ENCODE data around the gene HLA-B.
"Not testable (repeated sequence)": the region's sequence is repeated elsewhere in the genome, so short reads cannot be mapped to it uniquely, and the experiment has no call there.

HLA-B gene

DNA sequence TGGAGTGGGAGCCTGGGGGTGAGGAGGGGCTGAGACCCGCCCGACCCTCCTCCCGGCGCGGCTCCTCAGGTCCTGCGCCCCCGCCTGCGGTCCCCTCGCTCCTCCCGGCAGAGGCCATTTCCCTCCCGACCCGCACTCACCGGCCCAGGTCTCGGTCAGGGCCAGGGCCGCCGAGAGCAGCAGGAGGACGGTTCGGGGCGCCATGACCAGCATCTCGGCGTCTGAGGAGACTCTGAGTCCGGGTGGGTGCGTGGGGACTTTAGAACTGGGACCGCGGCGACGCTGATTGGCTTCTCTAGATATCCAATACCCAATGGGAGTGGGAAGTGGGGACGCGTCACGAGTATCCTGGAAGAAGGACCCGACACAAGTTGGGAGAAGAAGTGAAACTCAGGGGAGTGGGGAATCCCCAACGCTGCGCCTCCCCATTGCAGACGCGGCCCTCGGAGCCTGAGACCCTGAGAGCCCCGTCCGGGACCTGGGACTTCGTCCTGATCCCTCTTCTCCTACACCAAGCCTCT is at the start of gene HLA-B:
TSS of gene HLA-B (minus strand) at position 234 of the 521 bp plus-strand sequence. CDS start at position 213, 21 bp downstream.
- CTCF ChIA-PET = interaction anchor here (0.7 kb wide), 1 partner anchor 314 kb away, joined by 3 read pairs; no protein-coding TSS in a partner anchor
- no peak for TF ChIP-seq NFRKB (IDR thresholded peaks at IDR 0.05)
- TF ChIP-seq LEF1 (IDR thresholded peaks at IDR 0.05; ENCODE audit: borderline replicate concordance) = no peak
- TF ChIP-seq ARNT (IDR thresholded peaks at IDR 0.05) = no peak
- TF ChIP-seq L3MBTL2 (conservative IDR thresholded peaks at IDR 0.05) = peak; percentile 56
- POLR2A ChIA-PET = interaction anchor here (1.1 kb wide), 1 partner anchor 152 kb away, joined by 4 read pairs; no protein-coding TSS in a partner anchor
- peak; percentile 86 for DNase-seq (ENCODE audit: extremely low spot score)

GRCh38 chr6:31405996-31406395 is 49.0 kb upstream of the HLA-B start:
- DNase-seq (ENCODE audit: extremely low spot score) = no peak
- POLR2A ChIA-PET = no interaction called here
- TF ChIP-seq, protein P1, sequence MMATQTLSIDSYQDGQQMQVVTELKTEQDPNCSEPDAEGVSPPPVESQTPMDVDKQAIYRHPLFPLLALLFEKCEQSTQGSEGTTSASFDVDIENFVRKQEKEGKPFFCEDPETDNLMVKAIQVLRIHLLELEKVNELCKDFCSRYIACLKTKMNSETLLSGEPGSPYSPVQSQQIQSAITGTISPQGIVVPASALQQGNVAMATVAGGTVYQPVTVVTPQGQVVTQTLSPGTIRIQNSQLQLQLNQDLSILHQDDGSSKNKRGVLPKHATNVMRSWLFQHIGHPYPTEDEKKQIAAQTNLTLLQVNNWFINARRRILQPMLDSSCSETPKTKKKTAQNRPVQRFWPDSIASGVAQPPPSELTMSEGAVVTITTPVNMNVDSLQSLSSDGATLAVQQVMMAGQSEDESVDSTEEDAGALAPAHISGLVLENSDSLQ (IDR thresholded peaks at IDR 0.05) = no peak
- TF ChIP-seq HDGF (IDR thresholded peaks at IDR 0.05; ENCODE audit: borderline replicate concordance) (no peak), TARDBP (IDR thresholded peaks at IDR 0.05) (no peak), NFRKB (IDR thresholded peaks at IDR 0.05) (no peak), ARNT (IDR thresholded peaks at IDR 0.05) (no peak), FOXA1 (IDR thresholded peaks at IDR 0.05) (no peak), FOXM1 (IDR thresholded peaks at IDR 0.05; ENCODE audit: borderline replicate concordance) (no peak), ZNF384 (IDR thresholded peaks at IDR 0.05) (no peak), L3MBTL2 (conservative IDR thresholded peaks at IDR 0.05) (no peak)
- CTCF ChIA-PET = no interaction called here

DNA sequence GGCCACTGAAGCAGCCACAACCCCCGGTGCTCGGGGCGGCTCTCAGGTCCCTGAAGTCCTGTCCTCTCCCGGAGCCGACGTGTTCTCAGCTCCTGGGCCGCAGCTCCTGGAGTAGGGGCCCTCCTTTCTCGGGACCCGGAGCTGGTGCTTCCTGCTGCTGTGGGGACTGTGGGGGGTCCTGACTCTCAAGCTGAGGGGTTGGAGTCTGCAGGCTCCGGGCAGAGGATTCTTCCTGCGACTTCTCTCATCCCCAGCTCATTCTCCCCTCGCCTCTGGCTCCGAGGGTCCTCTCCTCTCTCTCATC is 47.0 kb upstream of the HLA-B start:
- not testable (repeated sequence) for DNase-seq (ENCODE audit: extremely low spot score)
- ChIA-PET CTCF (interaction anchor here (0.7 to 1.4 kb wide), 2 partner anchors 38 to 243 kb away, joined by 4 to 6 read pairs; no protein-coding TSS in a partner anchor), POLR2A (interaction anchor here (1.0 to 1.4 kb wide), 2 partner anchors 24 to 138 kb away, joined by 3 read pairs; partner anchors contain the start of gene DDX39B)

GRCh38 chr6:31403283-31404060 is 46.5 kb upstream of the HLA-B start, which contains the start of gene MICA:
Gene MICA, plus strand, starts transcription at chr6:31403595. Its CDS starts 38 bp downstream, at chr6:31403633.
- POLR2A ChIA-PET = interaction anchor here (1.0 to 1.4 kb wide), 2 partner anchors 24 to 138 kb away, joined by 3 read pairs; partner anchors contain the start of gene DDX39B
- peak; percentile 81 for DNase-seq (ENCODE audit: extremely low spot score)
- TF ChIP-seq L3MBTL2 (conservative IDR thresholded peaks at IDR 0.05) = peak; percentile 92
- TF ChIP-seq LEF1 (IDR thresholded peaks at IDR 0.05; ENCODE audit: borderline replicate concordance) = no peak
- CTCF ChIA-PET = interaction anchor here (0.7 to 1.4 kb wide), 3 partner anchors 39 to 244 kb away, joined by 4 to 7 read pairs (median 6); no protein-coding TSS in a partner anchor

DNA sequence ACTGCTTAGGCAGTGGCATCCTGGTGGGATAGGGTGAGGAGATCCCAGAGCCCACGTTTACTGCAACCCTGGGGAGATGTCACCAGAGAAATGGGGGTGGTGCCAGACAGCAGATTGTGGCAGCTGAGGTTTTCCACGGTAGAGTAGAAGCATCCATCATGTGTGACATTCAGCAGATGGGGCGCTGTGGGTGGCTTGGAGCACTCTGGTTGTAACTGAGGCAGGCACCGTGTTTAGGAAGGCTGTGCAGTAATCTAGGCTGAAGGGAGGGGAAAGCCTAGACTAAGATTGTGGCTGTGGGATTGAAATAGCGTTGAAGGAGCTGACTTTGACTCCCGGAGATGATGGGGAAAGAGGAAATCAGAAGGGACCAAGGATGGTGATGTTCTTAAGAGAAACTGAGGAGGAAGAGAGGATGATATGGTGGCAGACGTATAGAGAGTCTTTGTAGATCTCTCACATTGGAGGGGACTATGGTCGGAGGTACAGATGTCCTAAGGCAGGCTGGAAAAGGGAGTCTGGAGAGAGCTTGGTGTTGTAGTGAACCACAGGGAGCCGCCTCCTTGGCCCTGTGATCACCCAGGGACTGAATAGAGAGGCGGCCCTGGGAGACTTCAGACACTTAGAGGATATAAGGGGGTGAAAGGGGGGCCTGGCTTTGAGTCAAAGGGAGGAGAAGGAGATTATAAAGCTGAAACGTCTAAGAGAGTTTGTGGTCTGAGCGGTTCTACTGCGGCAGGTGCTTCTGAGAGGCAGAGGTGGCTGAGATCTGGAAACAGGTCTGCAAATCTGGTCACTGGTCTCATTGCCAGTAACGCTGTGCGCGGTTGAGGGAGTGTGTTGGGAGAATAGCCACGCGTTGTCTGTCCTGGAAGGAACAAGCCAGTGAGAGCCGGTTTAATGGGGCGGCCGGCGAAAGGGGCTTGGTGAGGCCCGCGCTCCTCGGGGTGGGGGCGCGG is 45.6 kb upstream of the HLA-B start:
- POLR2A ChIA-PET = interaction anchor here (1.0 to 1.4 kb wide), 2 partner anchors 23 to 659 kb away, joined by 3 read pairs; partner anchors contain the start of gene IER3
- CTCF ChIA-PET = interaction anchor here (1.4 kb wide), 1 partner anchor 196 kb away, joined by 7 read pairs; no protein-coding TSS in a partner anchor
- no peak for DNase-seq (ENCODE audit: extremely low spot score)
- TF ChIP-seq FOXM1 (IDR thresholded peaks at IDR 0.05; ENCODE audit: borderline replicate concordance) = no peak
- no peak for TF ChIP-seq ARNT (IDR thresholded peaks at IDR 0.05)
- TF ChIP-seq, protein P1 (IDR thresholded peaks at IDR 0.05) = no peak
- TF ChIP-seq CTBP1 (IDR thresholded peaks at IDR 0.05; ENCODE audit: borderline replicate concordance) = no peak
- TF ChIP-seq FOXA1 (IDR thresholded peaks at IDR 0.05) = no peak
- no peak for TF ChIP-seq ZNF384 (IDR thresholded peaks at IDR 0.05)
- TF ChIP-seq BHLHE40 (IDR thresholded peaks at IDR 0.05; ENCODE audit: borderline replicate concordance) = no peak
- no peak for TF ChIP-seq ELF4 (IDR thresholded peaks at IDR 0.05)
- TF ChIP-seq NFRKB (IDR thresholded peaks at IDR 0.05) = no peak
- no peak for TF ChIP-seq HDGF (IDR thresholded peaks at IDR 0.05; ENCODE audit: borderline replicate concordance)
- no peak for TF ChIP-seq SUZ12 (IDR thresholded peaks at IDR 0.05)
- no peak for TF ChIP-seq FOXK2 (IDR thresholded peaks at IDR 0.05)
- TF ChIP-seq L3MBTL2 (conservative IDR thresholded peaks at IDR 0.05) = no peak

- no peak for TF ChIP-seq BHLHE40 (IDR thresholded peaks at IDR 0.05; ENCODE audit: borderline replicate concordance)
- TF ChIP-seq, protein P1 (IDR thresholded peaks at IDR 0.05) = peak; percentile 73
- TF ChIP-seq TARDBP (IDR thresholded peaks at IDR 0.05) = no peak
- no peak for TF ChIP-seq FOXA1 (IDR thresholded peaks at IDR 0.05)
- no peak for TF ChIP-seq ARNT (IDR thresholded peaks at IDR 0.05)
- no peak for TF ChIP-seq SP1 (IDR thresholded peaks at IDR 0.05)
- TF ChIP-seq ZNF384 (IDR thresholded peaks at IDR 0.05) = peak; percentile 95
- TF ChIP-seq FOXK2 (IDR thresholded peaks at IDR 0.05) = no peak
- TF ChIP-seq LEF1 (IDR thresholded peaks at IDR 0.05; ENCODE audit: borderline replicate concordance) = no peak
- TF ChIP-seq ELF4 (IDR thresholded peaks at IDR 0.05) = no peak
- no peak for TF ChIP-seq FOXM1 (IDR thresholded peaks at IDR 0.05; ENCODE audit: borderline replicate concordance)
- TF ChIP-seq L3MBTL2 (conservative IDR thresholded peaks at IDR 0.05) = no peak
- no peak for TF ChIP-seq NFRKB (IDR thresholded peaks at IDR 0.05)
- no peak for TF ChIP-seq SUZ12 (IDR thresholded peaks at IDR 0.05)
- ChIA-PET POLR2A (interaction anchor here (0.7 to 1.1 kb wide), 5 partner anchors 41 to 191 kb away, joined by 3 to 4 read pairs (median 3); partner anchors contain the start of genes DDX39B and NCR3), CTCF (interaction anchor here (0.6 to 1.7 kb wide), 3 partner anchors 41 to 243 kb away, joined by 3 to 6 read pairs (median 4); no protein-coding TSS in a partner anchor)
Measured at GRCh38 chr6:31401403-31401802, 44.4 kb upstream of the HLA-B start.

More at GRCh38 chr6:31401403-31401802, 44.4 kb upstream of the HLA-B start:
- DNase-seq (ENCODE audit: extremely low spot score) = no peak
